ENCODE data around the gene DUSP22. TPM values are rescaled to one million over a fixed set of nuclear protein-coding genes. Genes with fewer than 3 reads are reported as not detected.

The DUSP22 gene
- polyA plus RNA-seq, 1 experiment, result 5.4 TPM

DNA sequence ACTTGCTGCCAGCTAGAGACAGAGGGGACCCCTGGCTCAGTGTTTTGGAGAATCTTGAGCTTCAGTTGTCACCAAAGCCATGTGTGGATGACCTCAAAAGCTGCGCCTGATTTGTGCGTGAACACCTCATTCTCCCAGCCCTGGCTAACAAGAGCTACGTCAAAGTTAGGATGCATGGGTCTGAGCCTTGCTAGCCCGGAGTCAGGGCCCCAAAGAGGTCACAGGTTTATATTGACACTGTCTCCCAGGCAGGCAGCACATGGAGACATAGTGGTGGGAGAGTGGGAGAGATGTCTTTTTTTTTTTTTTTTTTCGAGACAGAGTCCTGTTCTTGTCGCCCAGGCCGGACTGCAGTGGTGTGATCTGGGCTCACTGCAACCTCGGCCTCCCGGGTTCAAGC is 36.1 kb upstream of the DUSP22 start:
- ChIA-PET CTCF (no interaction called here), POLR2A (no interaction called here)
- H3K27ac ChIP-seq (ENCODE audit: low read depth, low read length), result no peak overlapping the region
- no peak overlapping the region for H3K4me3 ChIP-seq (ENCODE audit: low read depth, low read length)
- peaks cover 2% of the 10 kb centered on the region for H3K27me3 ChIP-seq (ENCODE audit: control insufficient read depth, insufficient read depth, low read length)
- DNase-seq (ENCODE audit: low read depth, low spot score), result no peak
- H3K9me3 ChIP-seq (ENCODE audit: control insufficient read depth, insufficient read depth, low read length), result peaks cover 8% of the 10 kb centered on the region; the same call in 1 of the 2 replicates
- TF ChIP-seq CTCF (IDR thresholded peaks at IDR 0.05; ENCODE audit: low read depth, low read length), result no peak

- CTCF ChIA-PET, result no interaction called here
- H3K27ac ChIP-seq (ENCODE audit: low read depth, low read length), result no peak overlapping the region
- no peak for TF ChIP-seq CTCF (IDR thresholded peaks at IDR 0.05; ENCODE audit: low read depth, low read length)
- peaks cover 8% of the 10 kb centered on the region; the same call in 1 of the 2 replicates for H3K9me3 ChIP-seq (ENCODE audit: control insufficient read depth, insufficient read depth, low read length)
- no peak for DNase-seq (ENCODE audit: low read depth, low spot score)
- H3K4me3 ChIP-seq (ENCODE audit: low read depth, low read length), result no peak overlapping the region
- POLR2A ChIA-PET, result no interaction called here
- no peaks in the 10 kb centered on the region for H3K27me3 ChIP-seq (ENCODE audit: control insufficient read depth, insufficient read depth, low read length)
Measured at GRCh38 chr6:257031-257725, 35.1 kb upstream of the DUSP22 start.

DNA sequence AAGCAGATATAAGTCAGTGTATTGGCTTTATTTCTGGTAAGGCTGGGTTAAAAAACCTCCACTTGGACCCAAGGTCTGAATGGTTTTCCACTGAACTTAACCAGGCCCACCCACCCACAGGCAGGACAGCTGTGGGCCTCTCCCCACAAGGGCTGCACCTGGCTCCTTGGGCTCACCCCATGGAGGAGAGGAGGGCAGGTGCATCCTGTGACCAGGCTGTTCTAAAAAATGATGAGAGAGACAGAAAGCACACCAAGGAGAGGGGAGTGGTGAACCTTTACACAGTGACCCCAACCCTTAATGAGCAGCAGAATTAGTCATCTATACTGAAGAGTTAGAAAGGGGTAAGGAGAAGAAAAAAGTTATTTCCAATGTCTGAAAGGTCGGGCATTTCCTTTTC is 34.5 kb upstream of the DUSP22 start:
- no peak for TF ChIP-seq CTCF (IDR thresholded peaks at IDR 0.05; ENCODE audit: low read depth, low read length)
- no peak overlapping the region for H3K27ac ChIP-seq (ENCODE audit: low read depth, low read length)
- ChIA-PET POLR2A (no interaction called here), CTCF (no interaction called here)
- H3K27me3 ChIP-seq (ENCODE audit: control insufficient read depth, insufficient read depth, low read length), result no peaks in the 10 kb centered on the region
- peaks cover 8% of the 10 kb centered on the region; the same call in 1 of the 2 replicates for H3K9me3 ChIP-seq (ENCODE audit: control insufficient read depth, insufficient read depth, low read length)
- no peak for DNase-seq (ENCODE audit: low read depth, low spot score)
- no peak overlapping the region for H3K4me3 ChIP-seq (ENCODE audit: low read depth, low read length)

DNA sequence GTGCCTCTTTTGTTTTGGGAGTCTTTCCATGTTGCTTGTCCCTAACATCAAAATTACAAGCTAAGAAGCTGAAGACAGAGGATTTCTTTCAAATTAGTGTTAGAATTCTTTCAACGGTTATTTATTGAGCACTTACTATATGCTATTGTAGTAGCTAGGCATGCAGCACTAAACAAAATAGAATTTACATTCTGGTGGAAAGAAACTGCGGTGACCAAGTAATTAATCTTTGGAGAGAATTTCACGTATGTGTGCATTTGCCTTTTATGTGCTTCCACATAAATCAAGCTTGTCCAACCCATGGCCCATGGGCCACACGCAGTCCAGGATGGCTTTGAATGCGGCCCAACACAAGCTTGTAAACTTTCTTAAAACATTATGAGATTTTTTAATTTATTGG is 33.0 kb upstream of the DUSP22 start:
- ChIA-PET POLR2A (no interaction called here), CTCF (no interaction called here)
- DNase-seq (ENCODE audit: low read depth, low spot score), result no peak
- H3K9me3 ChIP-seq (ENCODE audit: control insufficient read depth, insufficient read depth, low read length), result peaks cover 8% of the 10 kb centered on the region; the same call in 1 of the 2 replicates
- no peak for TF ChIP-seq CTCF (IDR thresholded peaks at IDR 0.05; ENCODE audit: low read depth, low read length)
- no peak overlapping the region for H3K4me3 ChIP-seq (ENCODE audit: low read depth, low read length)
- no peak overlapping the region for H3K27ac ChIP-seq (ENCODE audit: low read depth, low read length)
- H3K27me3 ChIP-seq (ENCODE audit: control insufficient read depth, insufficient read depth, low read length), result no peaks in the 10 kb centered on the region

GRCh38 chr6:259901-260508 is 32.3 kb upstream of the DUSP22 start:
- Histone ChIP-seq H3K4me3 (ENCODE audit: low read depth, low read length) (no peak overlapping the region), H3K9me3 (ENCODE audit: control insufficient read depth, insufficient read depth, low read length) (peaks cover 8% of the 10 kb centered on the region; the same call in 1 of the 2 replicates), H3K27ac (ENCODE audit: low read depth, low read length) (no peak overlapping the region), H3K27me3 (ENCODE audit: control insufficient read depth, insufficient read depth, low read length) (no peaks in the 10 kb centered on the region)
- no peak for DNase-seq (ENCODE audit: low read depth, low spot score)
- TF ChIP-seq CTCF (IDR thresholded peaks at IDR 0.05; ENCODE audit: low read depth, low read length), result no peak
- POLR2A ChIA-PET, result no interaction called here
- CTCF ChIA-PET, result no interaction called here

Data from AG04450 (cell line).